ENCODE data around the gene NCKAP1.

Gene NCKAP1

GRCh38 chr2:182949052-182949451, 89.2 kb downstream of the NCKAP1 start:
- no peak for DNase-seq (ENCODE audit: low spot score)

DNA sequence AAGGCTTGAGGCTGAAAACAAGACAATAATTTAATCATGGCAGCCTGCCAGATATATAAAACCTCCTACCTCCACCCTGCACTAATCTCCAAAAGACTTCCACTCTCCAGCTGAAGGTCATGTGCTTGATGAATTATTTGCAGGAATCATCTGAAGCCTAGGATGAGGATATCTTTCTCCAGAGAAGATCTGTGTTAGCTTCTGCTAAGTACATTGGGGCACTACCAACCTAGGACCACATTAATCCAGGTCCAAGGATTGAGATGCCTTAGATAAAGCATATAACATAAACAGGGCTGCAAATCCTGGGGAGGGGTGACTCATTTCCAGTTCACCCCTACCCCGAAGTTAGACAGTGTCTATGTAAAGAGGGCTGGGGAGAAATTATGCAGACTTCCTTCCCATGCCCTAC, 91.3 kb downstream of the NCKAP1 start:
- no peak for DNase-seq (ENCODE audit: low spot score)

DNA sequence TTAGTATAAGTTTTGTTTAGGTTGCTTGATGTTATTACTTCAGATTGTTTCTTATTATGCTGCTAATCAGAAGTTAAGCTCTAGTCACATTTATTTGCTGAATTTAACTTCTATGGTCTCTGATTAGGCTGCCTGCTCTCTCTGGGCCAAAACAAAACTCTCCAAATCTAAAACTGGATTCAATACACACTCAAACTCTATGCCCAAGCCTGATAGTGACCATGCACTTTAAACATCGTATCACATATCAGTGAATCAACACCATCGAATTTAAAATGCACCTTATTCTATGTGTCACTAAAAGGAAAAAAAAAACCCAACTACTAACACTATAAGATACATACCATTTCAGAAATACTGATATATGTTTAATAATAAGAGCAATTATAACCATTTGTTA, 94.9 kb downstream of the NCKAP1 start:
- DNase-seq (ENCODE audit: low spot score) = no peak

DNA sequence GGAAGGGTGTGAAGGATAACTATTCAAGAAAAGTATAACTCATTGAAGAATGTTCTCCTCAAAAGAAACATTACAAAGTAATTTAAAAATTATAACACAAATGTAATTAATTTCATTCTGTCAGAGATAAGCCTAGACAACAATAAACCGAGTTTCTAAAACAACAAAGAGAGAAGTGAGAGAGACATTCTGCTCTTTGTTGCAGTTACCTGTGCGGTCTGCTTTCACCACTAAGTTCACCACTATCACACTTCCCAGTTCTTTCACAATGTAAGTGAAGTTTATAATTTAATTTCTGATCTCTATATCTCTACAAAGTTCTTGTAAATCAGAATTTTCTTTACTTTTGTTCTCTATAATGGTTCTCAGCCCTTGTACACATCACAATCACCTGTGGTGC, 95.5 kb downstream of the NCKAP1 start:
- DNase-seq (ENCODE audit: low spot score) = no peak

DNA sequence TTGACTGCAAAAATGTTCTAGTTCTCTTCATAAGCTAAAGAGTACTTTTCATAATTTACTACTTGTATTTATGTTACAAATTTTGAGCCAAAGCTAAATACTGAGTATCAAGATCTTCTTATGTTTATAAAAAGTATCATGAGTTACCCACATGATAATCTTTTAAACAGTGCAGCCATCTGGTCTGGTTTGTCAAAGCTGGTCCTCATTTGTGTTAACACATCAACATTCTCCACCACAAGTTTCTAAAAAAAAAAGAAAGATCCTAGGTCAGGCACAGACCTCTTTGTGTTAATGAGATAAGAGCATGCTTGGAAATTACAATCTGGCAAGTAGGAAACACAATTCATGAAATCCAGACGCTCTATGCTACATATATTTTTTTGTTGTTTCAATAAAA, 96.3 kb downstream of the NCKAP1 start:
- no peak for DNase-seq (ENCODE audit: low spot score)

GRCh38 chr2:182941121-182941722, 97.0 kb downstream of the NCKAP1 start:
- DNase-seq (ENCODE audit: low spot score) = no peak

- DNase-seq (ENCODE audit: low spot score) = no peak
These were observed 100.4 kb downstream of the NCKAP1 start for GRCh38 chr2:182937870-182938269.

DNA sequence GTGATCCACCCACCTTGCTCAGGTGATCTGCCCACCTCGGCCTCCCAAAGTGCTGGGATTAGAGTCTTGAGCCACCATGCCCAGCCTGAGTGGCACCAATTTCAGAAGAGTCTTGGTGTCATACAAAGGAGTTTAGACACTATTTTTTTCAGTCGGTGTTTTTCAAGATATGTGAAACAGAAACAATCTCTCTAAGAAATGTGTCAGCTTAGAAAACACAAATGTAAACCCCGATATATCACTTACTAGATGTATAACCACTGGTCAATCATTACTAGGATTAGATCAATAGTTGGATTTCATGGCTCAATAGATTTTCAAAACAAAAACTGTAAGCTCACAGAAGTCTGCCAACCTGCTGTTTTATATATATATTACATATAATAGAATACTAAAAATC, 104.6 kb downstream of the NCKAP1 start:
- DNase-seq (ENCODE audit: low spot score) = no peak

DNA sequence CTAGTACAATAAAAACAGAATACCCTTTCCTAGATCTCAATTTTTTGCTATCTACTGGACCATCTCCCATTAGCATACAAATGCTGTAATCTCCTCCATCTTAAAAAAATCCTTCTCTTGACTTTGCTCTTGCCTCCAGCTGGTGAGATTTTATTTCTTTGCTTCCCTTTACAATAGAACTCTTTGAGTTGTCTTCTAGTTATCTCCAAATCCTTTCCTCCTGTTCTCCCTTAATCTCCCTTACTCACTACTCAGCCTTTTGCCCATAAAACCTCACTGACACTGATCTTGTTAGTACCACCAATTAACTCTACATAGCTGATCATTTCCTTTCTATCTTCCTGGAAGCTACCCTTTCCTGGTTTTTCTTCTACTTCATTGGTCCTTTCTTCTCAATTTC, 108.3 kb downstream of the NCKAP1 start:
- no peak for DNase-seq (ENCODE audit: low spot score)

GRCh38 chr2:182924306-182924705, 114.0 kb downstream of the NCKAP1 start:
- no peak for DNase-seq (ENCODE audit: low spot score)

- DNase-seq (ENCODE audit: low spot score) = no peak
These were observed 117.0 kb downstream of the NCKAP1 start for GRCh38 chr2:182921234-182921633.

DNA sequence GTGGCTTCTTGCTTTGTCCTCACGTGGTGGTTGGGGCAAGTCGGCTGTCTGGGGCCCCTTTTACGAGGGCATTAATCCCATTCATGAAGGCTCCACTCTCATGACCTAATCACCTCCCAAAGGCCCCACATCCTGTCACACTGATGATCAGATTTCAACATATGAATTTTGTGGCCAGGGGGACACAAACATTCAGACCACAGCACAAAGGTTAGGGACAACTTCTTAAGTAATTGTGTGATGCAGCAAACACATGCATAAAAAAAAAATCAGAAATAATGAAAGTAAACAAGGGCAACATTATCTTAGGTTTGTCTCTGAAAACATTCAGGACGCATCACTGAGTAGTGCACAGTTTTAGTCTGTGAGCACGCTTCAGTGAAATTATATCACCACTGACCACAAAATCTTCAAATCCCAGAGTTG, 117.6 kb downstream of the NCKAP1 start:
- no peak for DNase-seq (ENCODE audit: low spot score)

DNA sequence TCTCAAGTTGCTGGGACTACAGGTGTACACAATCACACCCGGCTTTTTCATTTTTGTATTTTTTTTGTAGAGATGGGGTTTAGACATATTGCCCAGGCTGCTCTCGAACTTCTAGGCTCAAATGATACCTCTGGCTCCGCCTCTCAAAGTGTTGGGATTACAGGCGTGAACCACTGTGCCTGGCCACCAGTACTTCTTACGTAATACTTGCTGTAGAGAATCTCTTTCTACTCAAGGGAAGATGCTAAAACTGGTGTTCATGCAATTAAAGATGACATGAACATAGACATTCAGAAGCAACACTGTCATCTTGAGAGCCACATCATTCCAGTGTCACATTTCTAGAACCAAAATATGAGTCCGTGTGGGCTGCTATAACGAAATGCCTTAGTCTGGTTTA, 118.2 kb downstream of the NCKAP1 start:
- no peak for DNase-seq (ENCODE audit: low spot score)

DNA sequence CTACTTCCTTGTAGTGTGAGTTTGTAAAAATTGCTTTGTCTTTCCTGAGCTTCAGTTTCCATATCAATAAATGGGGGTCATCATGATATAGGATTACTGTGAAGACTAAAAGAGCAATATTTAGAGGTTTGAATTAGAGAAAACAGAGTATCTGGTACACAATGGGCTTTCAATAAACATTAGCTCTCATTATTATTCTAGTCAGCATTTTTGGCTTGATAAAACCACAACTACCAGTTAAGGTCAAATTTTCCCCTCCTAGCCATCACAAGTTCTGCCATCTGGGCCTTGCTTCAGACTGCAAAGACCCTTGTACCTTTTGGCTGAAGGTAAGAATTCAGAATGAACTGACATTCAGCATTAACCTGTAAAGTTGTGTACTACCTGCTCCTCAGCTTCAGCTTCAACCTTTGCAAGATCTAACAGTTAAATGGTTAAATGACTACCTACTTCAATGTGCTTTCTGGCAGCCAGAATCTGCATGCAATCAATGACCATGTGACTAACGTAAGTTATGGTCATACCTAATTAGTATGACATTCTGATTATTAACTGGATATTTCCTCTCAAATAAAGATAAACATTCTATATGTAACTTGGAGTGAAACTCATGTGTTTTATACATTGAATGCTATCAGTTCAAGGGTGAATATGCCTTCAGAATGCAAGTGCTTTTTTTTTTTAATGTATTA, 119.2 kb downstream of the NCKAP1 start:
- no peak for DNase-seq (ENCODE audit: low spot score)

GRCh38 chr2:182917924-182918323, 120.3 kb downstream of the NCKAP1 start:
- no peak for DNase-seq (ENCODE audit: low spot score)

DNA sequence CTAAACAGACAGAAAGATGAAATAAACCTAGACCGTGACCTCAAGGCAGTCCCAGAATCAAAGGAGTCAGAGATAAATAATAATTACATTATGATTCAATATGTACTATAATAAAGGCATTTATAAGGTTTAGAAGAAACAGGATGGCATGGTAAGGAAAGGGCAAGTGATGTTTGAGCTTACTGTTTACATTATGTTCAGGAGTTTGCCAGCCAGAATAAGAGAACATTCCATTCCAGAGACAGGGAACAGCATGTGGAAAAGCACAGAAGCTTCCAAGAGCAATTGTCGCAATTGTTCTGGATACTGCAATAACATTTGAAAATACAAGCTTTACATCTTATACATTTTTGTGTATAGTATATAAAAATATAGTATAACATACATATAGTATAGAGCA, 121.8 kb downstream of the NCKAP1 start:
- no peak for DNase-seq (ENCODE audit: low spot score)

GRCh38 chr2:182915369-182916326, 122.6 kb downstream of the NCKAP1 start:
- no peak for DNase-seq (ENCODE audit: low spot score)

GRCh38 chr2:182914852-182915251, 123.4 kb downstream of the NCKAP1 start:
- DNase-seq (ENCODE audit: low spot score) = no peak

- no peak for DNase-seq (ENCODE audit: low spot score)
These were observed 125.2 kb downstream of the NCKAP1 start for GRCh38 chr2:182913064-182913463.

GRCh38 chr2:182912518-182912915, 125.7 kb downstream of the NCKAP1 start:
- no peak for DNase-seq (ENCODE audit: low spot score)

DNA sequence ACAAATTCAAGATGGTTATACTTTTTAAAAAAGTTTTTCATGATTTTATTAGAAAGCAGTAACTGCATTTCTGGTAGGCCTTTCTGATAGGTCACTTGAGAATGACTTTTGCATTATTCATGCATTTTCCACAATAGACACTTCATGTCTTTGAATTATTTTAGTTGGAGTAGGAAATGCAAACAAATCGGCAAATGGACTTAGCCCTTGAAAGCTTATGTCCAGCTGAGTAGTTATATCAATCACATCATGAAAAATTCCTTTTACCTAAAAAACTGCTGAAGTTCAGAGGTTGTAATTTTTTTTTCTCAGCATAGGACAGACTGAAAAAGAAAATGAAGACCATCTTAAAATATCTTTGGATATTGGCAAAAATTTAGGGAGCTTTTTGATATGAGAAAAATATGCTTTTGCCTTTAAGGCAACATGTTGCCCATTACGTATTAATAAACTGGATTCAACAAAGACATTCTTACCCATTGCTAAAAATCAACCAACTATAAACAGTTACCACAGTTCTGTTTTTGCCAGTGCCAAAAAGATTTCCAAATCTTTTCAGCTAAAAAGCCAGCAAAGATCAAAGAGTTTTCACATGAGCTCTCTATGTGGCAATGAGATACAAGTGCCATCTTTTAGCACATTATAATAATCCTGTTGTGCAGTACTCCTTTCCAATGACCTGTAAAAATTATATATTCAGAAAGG, 126.3 kb downstream of the NCKAP1 start:
- DNase-seq (ENCODE audit: low spot score) = no peak

- DNase-seq (ENCODE audit: low spot score) = no peak
These were observed 127.3 kb downstream of the NCKAP1 start for GRCh38 chr2:182910965-182911364.

All from cerebellar cortex (tissue), 1 donor.